ENCODE data around the gene CNN1. TPM values are rescaled to one million over a fixed set of nuclear protein-coding genes. Genes with fewer than 3 reads are reported as not detected.

Gene CNN1
- total and polyA plus RNA-seq, 9 of the 15 experiments (the other 6 are each of a cell fraction or from before 2014, with no cell fraction given), result 0.23 to 10.6 (median 5.2) TPM

GRCh38 chr19:11496391-11497163 lies 42.1 kb upstream of the CNN1 start:
- peaks cover 11% of the 10 kb centered on the region; the same call in 2 of the 3 replicates for H3K36me3 ChIP-seq (ENCODE audit: control insufficient read depth, insufficient read depth, low read length)
- H3K9me1 ChIP-seq (ENCODE audit: control insufficient read depth, insufficient read depth, low read length), result no peaks in the 10 kb centered on the region
- H3K4me3 ChIP-seq, result no peak overlapping the region
- no peaks in the 10 kb centered on the region for H3K79me2 ChIP-seq (ENCODE audit: control insufficient read depth, insufficient read depth, low read length)
- no peaks in the 10 kb centered on the region for H3K9me3 ChIP-seq (replicated peaks; ENCODE audit: control insufficient read depth, insufficient read depth, low read depth, low read length)
- peak overlapping the region in 1 of 2 experiments; percentile 63; a peak in 2 of 4 replicates for H3K9ac ChIP-seq (ENCODE audit: insufficient read depth in 1 of 2, low read depth in 2 of 2, low read length in 2 of 2)
- H3K27ac ChIP-seq (ENCODE audit: extremely low read depth, low read depth, low read length), result peak overlapping the region; percentile 39; the same call in 2 of the 3 replicates
- H3K4me2 ChIP-seq (ENCODE audit: insufficient read depth, low read length), result peak overlapping the region; percentile 7; the same call in 1 of the 2 replicates
- in situ Hi-C loops (cut with MboI), result loop anchor here (5.0 kb wide), 1 partner anchor 91 kb away; no protein-coding TSS in a partner anchor
- intact Hi-C loops (cut with micrococcal nuclease), result loop anchor here (1.0 to 5.0 kb wide), 3 partner anchors 41 to 91 kb away; partner anchors contain the start of gene CNN1
- no TSS peak for BruUV-seq (replicated peaks)
- ChIA-PET POLR2A (interaction anchor here (0.6 to 1.1 kb wide), 3 partner anchors 150 to 896 kb away, joined by 3 to 4 read pairs (median 3); partner anchors contain the start of genes CCDC159 and TMEM205), CTCF (ENCODE audit: low intra/inter-chr PET ratio) (interaction anchor here (0.5 to 1.6 kb wide), 4 partner anchors 14 to 91 kb away, joined by 3 to 7 read pairs (median 4); partner anchors contain the start of gene ELOF1)
- H2AFZ ChIP-seq (ENCODE audit: low read depth, low read length), result no peak overlapping the region
- ATAC-seq (peak; percentile 99), DNase-seq (ENCODE audit: extremely low read depth in 1 of 4, low spot score in 3 of 4) (peak; percentile 84 to 93 (median 88)), FAIRE-seq (peak; percentile 89)
- 29% methylated on average over 16 of the region's 17 CpGs for WGBS (ENCODE audit: insufficient coverage, low coverage, missing lambda C conversion rate)
- peaks cover 4% of the 10 kb centered on the region; the same call in 1 of the 2 replicates for H4K20me1 ChIP-seq (replicated peaks; ENCODE audit: control insufficient read depth, insufficient read depth, low read length)
- H3K27me3 ChIP-seq (ENCODE audit: control insufficient read depth in 2 of 2, insufficient read depth in 2 of 2, low read length in 2 of 2), result no peaks in the 10 kb centered on the region
- H3K4me1 ChIP-seq (replicated peaks in 1 of 2; ENCODE audit: control insufficient read depth in 2 of 2, insufficient read depth in 2 of 2, low read length in 2 of 2), result peaks cover 15 to 42% of the 10 kb centered on the region in 2 experiments
- TF ChIP-seq ZNF165 (CRISPR knock-in tag; IDR thresholded peaks at IDR 0.05; ENCODE audit: borderline replicate concordance) (no peak), NUFIP1 (IDR thresholded peaks at IDR 0.05; ENCODE audit: partially characterized antibody) (no peak), VEZF1 (CRISPR knock-in tag; IDR thresholded peaks at IDR 0.05) (peak; percentile 40; the same call in 1 of the 2 replicates), TRIM28 (IDR thresholded peaks at IDR 0.05) (no peak), ZNF551 (CRISPR knock-in tag; IDR thresholded peaks at IDR 0.05) (no peak), JUNB (CRISPR knock-in tag; conservative IDR thresholded peaks at IDR 0.05) (no peak), ZBTB34 (CRISPR knock-in tag; IDR thresholded peaks at IDR 0.05) (no peak), ZNF217 (CRISPR knock-in tag; IDR thresholded peaks at IDR 0.05) (no peak), ZNF239 (CRISPR knock-in tag; IDR thresholded peaks at IDR 0.05) (no peak), TSC22D4 (tag; IDR thresholded peaks at IDR 0.05) (no peak), ZNF79 (CRISPR knock-in tag; IDR thresholded peaks at IDR 0.05; ENCODE audit: low read depth) (no peak), ETS1 (conservative IDR thresholded peaks at IDR 0.05; ENCODE audit: control insufficient read depth, low read depth, low read length) (no peak)
- TF ChIP-seq, protein P1, sequence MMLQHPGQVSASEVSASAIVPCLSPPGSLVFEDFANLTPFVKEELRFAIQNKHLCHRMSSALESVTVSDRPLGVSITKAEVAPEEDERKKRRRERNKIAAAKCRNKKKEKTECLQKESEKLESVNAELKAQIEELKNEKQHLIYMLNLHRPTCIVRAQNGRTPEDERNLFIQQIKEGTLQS (IDR thresholded peaks at IDR 0.05), result peak; percentile 91
- TF ChIP-seq, protein P1 (CRISPR knock-in tag; conservative IDR thresholded peaks at IDR 0.05), result peak; percentile 71
- TF ChIP-seq, protein P2, sequence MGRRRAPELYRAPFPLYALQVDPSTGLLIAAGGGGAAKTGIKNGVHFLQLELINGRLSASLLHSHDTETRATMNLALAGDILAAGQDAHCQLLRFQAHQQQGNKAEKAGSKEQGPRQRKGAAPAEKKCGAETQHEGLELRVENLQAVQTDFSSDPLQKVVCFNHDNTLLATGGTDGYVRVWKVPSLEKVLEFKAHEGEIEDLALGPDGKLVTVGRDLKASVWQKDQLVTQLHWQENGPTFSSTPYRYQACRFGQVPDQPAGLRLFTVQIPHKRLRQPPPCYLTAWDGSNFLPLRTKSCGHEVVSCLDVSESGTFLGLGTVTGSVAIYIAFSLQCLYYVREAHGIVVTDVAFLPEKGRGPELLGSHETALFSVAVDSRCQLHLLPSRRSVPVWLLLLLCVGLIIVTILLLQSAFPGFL (CRISPR knock-in tag; IDR thresholded peaks at IDR 0.05), result no peak
